Right renal cortex interstitium (tissue), 3 donors: Measurements from ENCODE around the gene TMEM86B. TPM values are rescaled to one million over a fixed set of nuclear protein-coding genes. Genes with fewer than 3 reads are reported as not detected.
"Not testable (repeated sequence)": the region's sequence is repeated elsewhere in the genome, so short reads cannot be mapped to it uniquely, and the experiment has no call there.

ENCODE experiments used
- DNase-seq, 3 donors: peaks; one replicate each; pipeline ENCODE4 v3.0.0-alpha.2; 2013; ENCODE audit warnings: low read depth in 3 of 3, low spot score in 2 of 3
- polyA plus RNA-seq, 3 donors: library from polyadenylated mRNA; unstranded; fragments of 120-200 nt; gene quantifications; one replicate each; pipeline ENCODE4 v1.2.1, GENCODE V29; 2013; ENCODE audit not compliant: insufficient read length in 3 of 3

The TMEM86B gene
- polyA plus RNA-seq, 3 donors: 1.7 to 2.4 (median 2.2) TPM

- no peak for DNase-seq
Observed at GRCh38 chr19:55242517-55242916, 14.0 kb upstream of the TMEM86B start.

- DNase-seq: no peak
Observed at GRCh38 chr19:55241935-55242464, 13.4 kb upstream of the TMEM86B start.

- DNase-seq: no peak
Observed at GRCh38 chr19:55241143-55241934, 12.8 kb upstream of the TMEM86B start.

DNA sequence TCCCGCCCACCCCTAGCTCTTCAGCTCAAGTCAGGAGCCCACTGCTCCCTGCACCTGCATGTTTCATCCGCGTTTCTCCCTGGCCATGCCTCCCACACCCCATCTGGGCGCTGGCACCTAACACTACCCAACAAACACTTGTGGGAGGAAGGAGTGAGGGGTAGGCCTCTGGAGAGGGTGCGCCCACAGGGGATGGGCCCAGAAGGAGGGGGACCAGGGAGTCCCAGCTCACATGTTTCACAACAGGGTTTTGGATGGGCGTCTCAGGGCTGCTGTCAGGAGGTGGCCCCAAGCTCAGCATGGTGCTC lies 12.1 kb upstream of the TMEM86B start:
- no peak for DNase-seq

DNA sequence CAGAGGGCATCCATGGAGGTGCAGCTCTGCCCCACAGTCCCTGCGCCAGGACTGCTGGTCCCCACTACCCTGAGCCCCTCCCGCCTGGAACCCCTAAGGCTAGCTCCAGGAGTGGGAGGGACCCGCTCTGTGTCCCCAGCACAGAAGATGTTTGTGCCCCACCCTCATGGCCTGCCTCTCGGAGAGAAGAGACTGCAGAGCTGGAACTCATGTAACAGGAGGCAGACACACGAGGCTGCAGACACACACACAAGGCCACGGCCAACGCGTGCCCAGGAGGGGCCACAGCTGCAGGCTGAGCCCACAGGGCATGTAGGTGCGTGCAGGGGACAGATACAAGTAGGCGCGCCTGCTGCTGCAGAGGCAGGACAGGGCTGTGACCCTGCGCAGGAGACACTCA lies 10.4 kb upstream of the TMEM86B start:
- DNase-seq: no peak

GRCh38 chr19:55238030-55238429 lies 9.5 kb upstream of the TMEM86B start:
- DNase-seq: no peak

DNA sequence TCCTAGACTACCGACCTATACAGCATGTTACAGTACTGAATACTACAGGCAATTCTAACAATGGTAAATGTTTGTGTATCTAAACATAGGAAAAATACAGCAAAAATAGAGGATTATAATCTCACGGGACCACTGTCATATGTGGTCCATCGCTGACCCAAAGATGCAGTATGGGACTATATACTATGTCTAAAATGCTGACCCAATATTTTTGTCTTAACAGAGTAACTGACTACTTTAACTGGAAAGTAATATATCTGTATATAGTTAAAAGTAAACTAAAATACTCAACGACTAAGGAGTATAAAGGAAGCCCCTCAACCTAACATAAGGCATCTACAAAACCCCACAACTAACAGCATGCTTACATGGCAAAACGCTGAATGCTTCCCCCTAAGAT lies 4.4 kb upstream of the TMEM86B start:
- DNase-seq: no peak

DNA sequence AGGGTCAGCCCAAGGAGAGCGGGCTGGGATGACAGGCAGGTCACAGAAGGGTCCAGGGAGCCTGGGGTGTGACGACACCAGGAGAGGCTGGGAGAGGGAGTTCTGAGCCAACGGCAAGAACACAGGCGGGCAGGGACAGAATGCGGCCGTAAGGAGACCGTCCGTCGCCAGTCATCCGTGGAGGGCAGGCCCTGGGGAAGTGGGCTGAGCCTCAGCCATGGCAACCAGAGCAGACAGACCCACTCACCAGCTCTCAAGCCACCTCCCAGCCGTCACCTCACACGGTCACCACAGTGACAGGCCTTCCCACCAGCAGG lies 3.7 kb upstream of the TMEM86B start:
- DNase-seq: peak in 1 of 3 donors; percentile 13

DNA sequence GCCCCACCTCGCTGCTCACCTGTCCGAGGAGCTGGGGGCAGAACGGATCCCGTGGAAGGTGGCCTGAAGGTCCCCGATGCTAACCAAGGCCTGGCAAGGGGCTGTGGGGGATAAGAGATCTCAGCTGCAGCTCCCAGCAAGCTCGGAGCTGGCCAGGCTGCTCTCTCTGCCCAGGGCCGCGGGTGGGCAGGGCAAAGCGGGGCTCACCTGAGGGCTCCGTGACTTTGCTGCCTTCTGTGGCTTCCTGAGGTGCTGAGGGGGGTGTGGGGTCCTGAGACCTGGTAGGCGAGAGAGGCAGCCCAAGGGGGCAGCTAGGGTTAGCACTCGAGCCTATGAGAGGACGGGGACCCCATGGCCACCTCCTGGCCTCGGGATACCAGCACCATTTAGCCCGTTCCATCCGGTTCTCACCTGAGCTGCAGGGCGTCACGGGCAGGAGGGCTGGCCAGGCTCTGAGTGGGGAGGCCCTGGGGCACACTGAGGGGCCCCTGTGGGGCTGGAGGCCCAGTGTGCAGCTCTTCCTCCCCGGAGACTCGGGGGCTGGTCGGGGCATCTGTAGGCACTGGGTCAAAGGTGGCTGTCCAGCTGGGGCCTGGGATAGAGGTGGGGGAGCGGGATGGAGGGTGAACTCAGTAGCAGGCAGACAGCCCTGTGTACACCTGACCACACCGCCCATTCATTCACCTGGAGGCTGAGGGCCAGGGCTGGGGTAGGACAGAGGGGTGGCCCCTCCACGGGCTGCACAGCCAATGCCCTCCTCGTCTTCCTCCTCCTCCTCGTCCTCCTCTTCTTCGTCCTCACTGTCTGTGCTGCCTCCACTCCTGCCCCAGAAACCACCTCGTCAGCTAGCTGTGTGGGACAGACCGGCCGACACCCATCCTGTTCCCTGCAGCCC lies 3.1 kb upstream of the TMEM86B start:
- no peak for DNase-seq

DNA sequence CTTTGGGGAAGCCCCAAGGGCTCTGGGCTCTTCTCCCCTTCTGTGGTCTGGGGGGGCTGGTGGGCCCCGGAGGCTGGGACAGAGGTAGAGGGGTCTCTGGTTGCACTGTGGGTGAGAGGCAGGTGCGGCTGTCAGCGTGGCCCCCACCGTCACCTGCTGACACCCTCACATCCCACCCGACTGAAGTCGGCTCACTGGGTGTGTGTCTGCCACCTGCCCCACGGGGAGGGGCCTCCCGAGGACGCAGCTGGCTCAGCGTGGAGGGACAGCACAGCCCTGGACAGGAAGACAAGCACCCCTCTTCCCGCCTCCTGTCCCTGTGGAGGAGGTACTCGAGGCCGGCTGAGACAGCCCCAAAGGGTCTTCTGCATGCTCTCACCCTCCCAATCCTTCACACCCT lies 2.2 kb upstream of the TMEM86B start:
- DNase-seq: no peak

- no peak for DNase-seq
Observed at GRCh38 chr19:55230329-55230728, 1.8 kb upstream of the TMEM86B start.

DNA sequence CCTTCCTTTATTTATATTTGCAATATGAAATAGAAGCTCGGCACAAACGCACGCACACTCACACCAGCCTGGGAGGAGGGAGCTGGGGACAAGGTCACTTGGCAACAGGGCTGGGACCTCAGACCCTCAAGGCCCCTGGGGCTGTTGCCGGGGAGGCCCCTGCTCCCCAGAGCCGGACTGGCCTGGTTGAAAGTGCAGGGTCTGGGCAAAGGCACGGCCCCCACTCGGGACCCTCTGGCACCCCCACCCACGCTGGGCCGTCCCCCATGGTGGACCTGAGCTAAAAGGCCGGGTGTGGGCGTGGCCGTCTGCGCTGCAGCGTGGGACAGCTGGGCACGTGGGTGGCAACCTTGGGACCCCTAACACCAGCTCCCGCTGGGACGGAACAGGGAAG lies 1.2 kb upstream of the TMEM86B start:
- no peak for DNase-seq

- DNase-seq: no peak
Observed at GRCh38 chr19:55229145-55229788, 704 bp upstream of the TMEM86B start.

DNA sequence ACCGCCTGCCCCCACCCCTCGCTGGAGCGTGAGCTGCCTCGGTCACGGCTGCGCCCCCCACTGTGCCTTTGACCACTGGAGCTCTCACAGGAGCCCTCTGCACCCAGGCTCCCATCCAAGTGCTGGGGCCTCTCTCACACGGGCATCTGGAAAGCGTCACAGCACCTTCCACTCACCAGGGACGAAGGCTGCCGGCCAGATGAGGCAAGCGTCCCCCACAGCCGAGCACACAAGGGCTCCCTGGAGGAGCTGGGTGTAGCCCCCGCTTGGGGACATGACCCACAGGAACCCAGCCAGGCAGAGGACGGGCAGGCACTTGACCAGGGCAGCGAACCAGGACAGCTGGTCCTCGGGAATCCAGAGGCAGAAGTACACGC lies 560 bp downstream of the TMEM86B start:
- DNase-seq: no peak

GRCh38 chr19:55227241-55228014 lies 1.1 kb downstream of the TMEM86B start:
- no peak for DNase-seq

DNA sequence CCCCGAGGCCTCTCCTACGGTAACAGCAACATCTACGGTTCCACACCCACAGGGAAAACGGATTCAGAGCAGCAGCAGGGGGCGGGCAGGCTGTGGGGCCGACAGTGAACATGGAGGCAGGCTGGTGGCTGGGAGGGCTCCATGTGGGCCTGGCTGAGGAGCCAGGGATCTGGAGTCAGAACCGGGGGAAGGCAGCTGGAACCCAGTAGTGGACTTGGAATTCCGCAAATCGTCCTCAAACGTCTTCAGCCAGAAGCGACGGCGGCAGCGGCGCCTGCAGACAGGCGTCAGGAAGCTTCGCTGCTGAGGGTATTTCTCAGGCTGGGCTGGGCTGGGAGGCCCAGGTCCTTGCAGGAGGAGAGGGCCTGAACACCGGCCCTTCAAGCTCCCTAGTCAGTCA lies 1.8 kb downstream of the TMEM86B start:
- no peak for DNase-seq

- DNase-seq: no peak
Observed at GRCh38 chr19:55226273-55226672, 2.3 kb downstream of the TMEM86B start.

DNA sequence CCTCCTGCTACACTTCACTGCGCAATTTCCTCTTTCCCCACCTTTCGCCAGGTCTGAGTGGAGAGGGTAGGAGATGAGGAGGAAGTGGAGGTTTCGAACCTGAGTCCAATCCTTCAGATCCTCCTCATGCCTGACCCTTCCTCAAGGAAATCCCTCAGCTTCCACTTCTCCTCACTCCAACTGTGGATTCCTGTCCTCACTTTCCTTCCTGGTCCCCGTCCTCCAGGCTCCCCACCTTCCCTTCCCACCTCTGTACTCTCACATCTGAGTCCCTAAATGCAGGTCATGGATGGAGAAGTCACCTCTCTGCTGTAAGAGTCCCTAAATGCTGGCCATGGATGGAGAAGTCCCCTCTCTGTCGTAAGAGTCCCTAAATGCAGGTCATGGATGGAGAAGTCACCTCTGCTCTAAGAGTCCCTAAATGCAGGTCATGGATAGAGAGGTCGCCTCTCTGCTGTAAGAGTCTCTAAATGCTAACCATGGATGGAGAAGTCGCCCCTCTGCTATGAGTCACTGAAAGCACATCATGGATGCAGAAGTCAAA lies 3.1 kb downstream of the TMEM86B start:
- no peak for DNase-seq

GRCh38 chr19:55224679-55225414 lies 3.7 kb downstream of the TMEM86B start:
- DNase-seq: not testable (repeated sequence)
